Endothelial cell of umbilical vein (primary cell): ENCODE data around the gene IPO13. TPM values are rescaled to one million over a fixed set of nuclear protein-coding genes. Genes with fewer than 3 reads are reported as not detected.

ENCODE experiments used
- BruUV-seq: library from RNA; stranded (reverse); fragments of 400-500 nt; replicated peaks from 2 replicates; lab custom pipeline; 2021; lab: Mats Ljungman, UMichigan
- CTCF ChIA-PET: fragments of 300-600, 350-600 bp; sonication (Branson Sonifier 250); formaldehyde crosslinking; loops from one replicate; lab custom pipeline; 2021; ENCODE audit warnings: antibody characterized with exemption, inconsistent platforms; lab: Charles Lee
- POLR2A ChIA-PET: fragments of 300-600, 350-600 bp; sonication (Branson Sonifier 250); formaldehyde crosslinking; loops from one replicate; lab custom pipeline; 2021; ENCODE audit warnings: antibody characterized with exemption, inconsistent platforms; lab: Charles Lee
- DNase-seq: peaks from one replicate; pipeline ENCODE4 v3.0.0-alpha.2; 2011; ENCODE audit warnings: low read depth, low spot score
- FAIRE-seq: peaks from 2 replicates; lab custom pipeline; 2011; peaks lifted over from hg19 to GRCh38; lab: Jason Lieb, UNC
- H2AFZ ChIP-seq: 2 replicates; pipeline ENCODE4 v1.6.0; 2012; ENCODE audit warnings: low read depth, low read length, control low read depth, inconsistent platforms
- H3K27ac ChIP-seq: 2 replicates; pipeline ENCODE4 v1.5.1; 2011; ENCODE audit warnings: low read depth, mild to moderate bottlenecking, control low read depth, low read length, moderate library complexity; ENCODE audit not compliant: insufficient read depth
- H3K27me3 ChIP-seq, 2 experiments: 2 replicates each; pipeline versions ENCODE4 v1.6.0 to v1.6.1; 2011; ENCODE audit warnings: low read length in 2 of 2, mixed read lengths in 1 of 2; ENCODE audit not compliant: control insufficient read depth in 2 of 2, insufficient read depth in 2 of 2
- H3K36me3 ChIP-seq, 2 experiments: 2 replicates in 1 of 2; 3 replicates in 1 of 2; pipeline ENCODE4 v1.5.1; 2011; ENCODE audit warnings: low read length in 2 of 2, mild to moderate bottlenecking in 1 of 2, moderate library complexity in 1 of 2; ENCODE audit not compliant: control insufficient read depth in 2 of 2, insufficient read depth in 2 of 2; ENCODE audit errors: extremely low read depth in 1 of 2
- H3K4me1 ChIP-seq: 3 replicates; pipeline ENCODE4 v1.5.1; 2011; ENCODE audit warnings: mild to moderate bottlenecking, low read length; ENCODE audit not compliant: control insufficient read depth, insufficient read depth; ENCODE audit errors: extremely low read depth
- H3K4me2 ChIP-seq: 2 replicates; pipeline ENCODE4 v1.6.1; 2011; ENCODE audit warnings: low read length, control low read depth, mixed read lengths; ENCODE audit not compliant: insufficient read depth
- H3K4me3 ChIP-seq, 3 experiments: fragments of 200-600 bp in 1 of 3; sonication (generic), shearing (Covaris generic) in 1 of 3; replicated peaks in 1 of 3; 2 replicates each; pipeline ENCODE4 v1.5.1; 2011 to 2016; ENCODE audit warnings: control low read depth in 3 of 3, low read length in 3 of 3, mild to moderate bottlenecking in 2 of 3, inconsistent platforms in 1 of 3, low read depth in 1 of 3, moderate library complexity in 1 of 3; ENCODE audit not compliant: insufficient read depth in 1 of 3
- H3K79me2 ChIP-seq: 2 replicates; pipeline ENCODE4 v1.6.0; 2012; ENCODE audit warnings: low read length, inconsistent platforms; ENCODE audit not compliant: control insufficient read depth, insufficient read depth
- H3K9ac ChIP-seq: replicated peaks from 2 replicates; pipeline ENCODE3; 2011; ENCODE audit warnings: low read length, control low read depth; ENCODE audit not compliant: insufficient read depth; ENCODE audit errors: extremely low read depth
- H3K9me1 ChIP-seq: replicated peaks from 3 replicates; pipeline ENCODE4 v1.6.0; 2011; ENCODE audit warnings: mild to moderate bottlenecking, low read length; ENCODE audit not compliant: control insufficient read depth, insufficient read depth; ENCODE audit errors: extremely low read depth
- H3K9me3 ChIP-seq: replicated peaks from 2 replicates; pipeline ENCODE4 v1.5.1; 2012; ENCODE audit warnings: low read length, inconsistent platforms; ENCODE audit not compliant: control insufficient read depth, insufficient read depth
- H4K20me1 ChIP-seq: replicated peaks from 2 replicates; pipeline ENCODE3; 2011; ENCODE audit warnings: mild to moderate bottlenecking, low read length; ENCODE audit not compliant: control insufficient read depth, insufficient read depth; ENCODE audit errors: extremely low read depth
- CTCF ChIP-seq, 2 donors: IDR thresholded peaks; 1 replicate in 1 of 2; 2 replicates in 1 of 2; pipeline ENCODE4 v1.5.1; 2011; ENCODE audit warnings: low read length in 2 of 2, mild to moderate bottlenecking in 2 of 2, moderate library complexity in 2 of 2, control low read depth in 1 of 2, inconsistent platforms in 1 of 2, low read depth in 1 of 2; ENCODE audit not compliant: insufficient read depth in 1 of 2; ENCODE audit errors: extremely low read depth in 1 of 2
- EZH2 ChIP-seq: IDR thresholded peaks from 2 replicates; pipeline ENCODE4 v1.6.1; 2012; ENCODE audit warnings: borderline replicate concordance, low read depth, mild to moderate bottlenecking, moderate library complexity, low read length, inconsistent platforms; ENCODE audit not compliant: severe bottlenecking
- FOS ChIP-seq: IDR thresholded peaks from 2 replicates; pipeline ENCODE4 v1.6.1; 2011; ENCODE audit warnings: mild to moderate bottlenecking, low read length, moderate library complexity, borderline replicate concordance; ENCODE audit not compliant: insufficient read depth
- GATA2 ChIP-seq: IDR thresholded peaks from 2 replicates; pipeline ENCODE4 v1.7.0; 2011; ENCODE audit warnings: low read depth, mild to moderate bottlenecking, moderate library complexity, mixed read lengths, low read length; ENCODE audit not compliant: insufficient read length, insufficient read depth
- JUN ChIP-seq: IDR thresholded peaks from 2 replicates; pipeline ENCODE4 v1.6.1; 2011; ENCODE audit warnings: borderline replicate concordance, low read depth; ENCODE audit not compliant: insufficient read length, insufficient read depth
- MAX ChIP-seq: IDR thresholded peaks from 2 replicates; pipeline ENCODE4 v1.6.1; 2011; ENCODE audit not compliant: insufficient read depth, insufficient read length
- MYC ChIP-seq: IDR thresholded peaks from one replicate; pipeline ENCODE4 v1.6.1; 2011; ENCODE audit warnings: mild to moderate bottlenecking, low read depth, low read length
- POLR2A ChIP-seq: IDR thresholded peaks from 2 replicates; pipeline ENCODE4 v1.6.1; 2012; ENCODE audit warnings: low read depth, mild to moderate bottlenecking, control low read depth, low read length
- POLR2AphosphoS5 ChIP-seq: IDR thresholded peaks from 2 replicates; pipeline ENCODE4 v1.6.1; 2012; ENCODE audit warnings: low read depth, mild to moderate bottlenecking, control low read depth, low read length, moderate library complexity; ENCODE audit not compliant: insufficient read depth
- dilution Hi-C: fragments of 300-500 bp; cut with MboI; formaldehyde crosslinking; loops from one replicate; pipeline ENCODE4 v1.15.0; 2019; ENCODE audit warnings: low sequenced_read_pairs; ENCODE audit not compliant: extremely low pct_ligation_motif_present
- intact Hi-C: fragments of 100-400 bp; cut with micrococcal nuclease; formaldehyde crosslinking; loops from one replicate; pipeline ENCODE4 v1.10.0; 2022
- polyA plus RNA-seq, 4 experiments: library from polyadenylated mRNA; depleted of rRNA in 3 of 4; stranded (reverse) in 3 of 4; unstranded in 1 of 4; fragments of >200 nt; gene quantifications; 2 replicates each; pipeline versions ENCODE4 v1.2.1 to v1.2.3, GENCODE V29; 2011 to 2012; ENCODE audit warnings: missing spikeins in 1 of 4
- total RNA-seq: library from RNA; stranded (reverse); gene quantifications from 2 replicates; pipeline ENCODE4 v1.2.3, GENCODE V29; 2021

IPO13 gene
- total and polyA plus RNA-seq, 2 donors (not counting 3 experiments of a cell fraction or from before 2014, with no cell fraction given) = 28.9 to 29.3 TPM

GRCh38 chr1:43981135-43981491 lies 34.4 kb downstream of the IPO13 start:
- POLR2A ChIA-PET = no interaction called here
- Histone ChIP-seq H3K36me3 (peaks cover 0 to 19% of the 10 kb centered on the region in 2 experiments), H3K9ac (no peak overlapping the region), H4K20me1 (no peaks in the 10 kb centered on the region), H3K79me2 (peaks cover 34% of the 10 kb centered on the region), H3K27me3 (no peaks in the 10 kb centered on the region), H3K4me3 (no peak overlapping the region), H3K9me1 (no peaks in the 10 kb centered on the region), H2AFZ (no peak overlapping the region), H3K4me2 (no peak overlapping the region), H3K9me3 (no peaks in the 10 kb centered on the region), H3K4me1 (peaks cover 21% of the 10 kb centered on the region), H3K27ac (no peak overlapping the region)
- FAIRE-seq (no peak), DNase-seq (no peak)
- dilution Hi-C loops = no loop called here
- no peak for TF ChIP-seq JUN
- no peak for TF ChIP-seq FOS
- TF ChIP-seq MYC = no peak
- no peak for TF ChIP-seq MAX
- TF ChIP-seq EZH2 = no peak
- TF ChIP-seq GATA2 = no peak
- TF ChIP-seq CTCF (IDR thresholded peaks at IDR 0.05; ENCODE audit: extremely low read depth in 1 of 2, insufficient read depth in 1 of 2, low read depth in 1 of 2, low read length in 2 of 2) = no peak
- TF ChIP-seq POLR2AphosphoS5 = no peak
- TF ChIP-seq POLR2A = no peak
- no TSS peak for BruUV-seq
- CTCF ChIA-PET = no interaction called here
- intact Hi-C loops = no loop called here
